Activated CD4-positive, alpha-beta T cell treated with anti-CD3 and anti-CD28 coated beads for 48 hours (primary cell): ENCODE results near the gene NDRG4.

ENCODE experiments used
- DNase-seq: peaks from one replicate; pipeline ENCODE4 v3.0.0-alpha.2; 2020

The NDRG4 gene

GRCh38 chr16:58510097-58510775, 10.3 kb downstream of the NDRG4 start:
- no peak for DNase-seq

GRCh38 chr16:58510776-58511628, 11.1 kb downstream of the NDRG4 start:
- no peak for DNase-seq

GRCh38 chr16:58511933-58512815, 12.2 kb downstream of the NDRG4 start:
- peak; percentile 91 for DNase-seq

- DNase-seq: no peak
These were observed 13.9 kb downstream of the NDRG4 start for GRCh38 chr16:58513874-58514273.

GRCh38 chr16:58515125-58515870, 15.4 kb downstream of the NDRG4 start, which contains the start of gene SETD6:
Gene SETD6 (plus strand): TSS chr16:58515517. CDS start chr16:58515538, 21 bp downstream.
- DNase-seq: peak; percentile 83

GRCh38 chr16:58515871-58516767, 16.2 kb downstream of the NDRG4 start:
- DNase-seq: peak; percentile 63

- no peak for DNase-seq
These were observed 16.8 kb downstream of the NDRG4 start for GRCh38 chr16:58516768-58517107.

GRCh38 chr16:58518083-58518979, 18.4 kb downstream of the NDRG4 start:
- DNase-seq: no peak

- DNase-seq: no peak
These were observed 19.0 kb downstream of the NDRG4 start for GRCh38 chr16:58518980-58519368.

- DNase-seq: no peak
These were observed 19.8 kb downstream of the NDRG4 start for GRCh38 chr16:58519707-58520106.

- no peak for DNase-seq
These were observed 30.2 kb downstream of the NDRG4 start for GRCh38 chr16:58530179-58530578.

GRCh38 chr16:58532414-58532813, 32.5 kb downstream of the NDRG4 start:
- DNase-seq: no peak

- DNase-seq: no peak
These were observed 34.0 kb downstream of the NDRG4 start for GRCh38 chr16:58533751-58534470.

- no peak for DNase-seq
These were observed 35.2 kb downstream of the NDRG4 start for GRCh38 chr16:58535100-58535499.

GRCh38 chr16:58536278-58536677, 36.3 kb downstream of the NDRG4 start:
- DNase-seq: no peak

GRCh38 chr16:58537124-58537906, 37.4 kb downstream of the NDRG4 start:
- DNase-seq: no peak

- no peak for DNase-seq
These were observed 41.8 kb downstream of the NDRG4 start for GRCh38 chr16:58541711-58542110.

- DNase-seq: no peak
These were observed 42.3 kb downstream of the NDRG4 start for GRCh38 chr16:58542291-58542690.

- DNase-seq: no peak
These were observed 43.7 kb downstream of the NDRG4 start for GRCh38 chr16:58543685-58544084.
